ENCODE results near the gene MLXIP. TPM values are rescaled to one million over a fixed set of nuclear protein-coding genes. Genes with fewer than 3 reads are reported as not detected.

MLXIP gene
- total RNA-seq, 1 donor from 2014 or later, result 68.4 TPM

GRCh38 chr12:122142857-122143256 lies 64.3 kb downstream of the MLXIP start:
- DNase-seq (ENCODE audit: low spot score), result no peak

- DNase-seq (ENCODE audit: low spot score), result no peak
Observed at GRCh38 chr12:122144885-122145284, 66.3 kb downstream of the MLXIP start.

- DNase-seq (ENCODE audit: low spot score), result no peak
Observed at GRCh38 chr12:122145505-122146330, 67.2 kb downstream of the MLXIP start.

- no peak for DNase-seq (ENCODE audit: low spot score)
Observed at GRCh38 chr12:122147514-122148290, 69.1 kb downstream of the MLXIP start.

GRCh38 chr12:122148657-122149056 lies 70.1 kb downstream of the MLXIP start:
- no peak for DNase-seq (ENCODE audit: low spot score)

- no peak for DNase-seq (ENCODE audit: low spot score)
Observed at GRCh38 chr12:122150127-122150681, 71.6 kb downstream of the MLXIP start.

- no peak for DNase-seq (ENCODE audit: low spot score)
Observed at GRCh38 chr12:122152754-122153153, 74.2 kb downstream of the MLXIP start.

GRCh38 chr12:122155705-122156104 lies 77.1 kb downstream of the MLXIP start:
- DNase-seq (ENCODE audit: low spot score), result no peak

GRCh38 chr12:122158700-122159285 lies 80.2 kb downstream of the MLXIP start:
- no peak for DNase-seq (ENCODE audit: low spot score)

- DNase-seq (ENCODE audit: low spot score), result no peak
Observed at GRCh38 chr12:122159882-122160281, 81.3 kb downstream of the MLXIP start.

GRCh38 chr12:122160761-122161160 lies 82.2 kb downstream of the MLXIP start:
- DNase-seq (ENCODE audit: low spot score), result no peak

GRCh38 chr12:122161682-122162081 lies 83.1 kb downstream of the MLXIP start:
- no peak for DNase-seq (ENCODE audit: low spot score)

GRCh38 chr12:122162976-122163375 lies 84.4 kb downstream of the MLXIP start:
- no peak for DNase-seq (ENCODE audit: low spot score)

GRCh38 chr12:122166422-122167349 lies 88.1 kb downstream of the MLXIP start:
- no peak for DNase-seq (ENCODE audit: low spot score)

- no peak for DNase-seq (ENCODE audit: low spot score)
Observed at GRCh38 chr12:122167356-122167925, 88.9 kb downstream of the MLXIP start.

- no peak for DNase-seq (ENCODE audit: low spot score)
Observed at GRCh38 chr12:122168492-122168891, 89.9 kb downstream of the MLXIP start.

GRCh38 chr12:122171399-122171798 lies 92.8 kb downstream of the MLXIP start:
- no peak for DNase-seq (ENCODE audit: low spot score)

- no peak for DNase-seq (ENCODE audit: low spot score)
Observed at GRCh38 chr12:122172262-122172939, 93.8 kb downstream of the MLXIP start.

GRCh38 chr12:122174155-122174845 lies 95.7 kb downstream of the MLXIP start, which contains the start of gene IL31:
Gene IL31 (minus strand): TSS chr12:122174221. CDS start chr12:122174172, 49 bp downstream.
- DNase-seq (ENCODE audit: low spot score), result no peak

All from mesenteric fat pad (tissue), 1 donor.